ENCODE measurements around the gene MACROD2.
A peak's percentile ranks its signal among the peaks of the same experiment; 100 is the strongest.

The MACROD2 gene

DNA sequence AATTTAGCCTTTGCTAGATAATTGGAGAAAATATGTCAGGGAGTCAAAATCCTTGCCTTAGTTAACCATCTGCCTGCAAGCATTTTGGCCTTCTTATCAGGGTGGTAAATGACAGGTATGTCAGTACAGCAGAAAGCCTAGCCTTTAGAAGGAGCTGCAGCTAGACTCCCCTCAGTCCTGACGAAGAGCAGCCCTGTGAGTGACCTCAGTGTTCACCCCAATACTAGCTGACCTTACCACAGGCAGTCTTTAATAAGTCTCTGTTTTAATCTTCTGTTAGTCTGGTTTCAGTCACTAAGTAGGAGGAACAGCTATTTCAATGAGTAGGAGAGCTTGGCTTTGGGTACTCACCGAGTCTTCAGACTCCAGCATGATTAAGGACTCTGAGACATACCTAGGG is 682.1 kb downstream of the MACROD2 start:
- no peak for DNase-seq

DNA sequence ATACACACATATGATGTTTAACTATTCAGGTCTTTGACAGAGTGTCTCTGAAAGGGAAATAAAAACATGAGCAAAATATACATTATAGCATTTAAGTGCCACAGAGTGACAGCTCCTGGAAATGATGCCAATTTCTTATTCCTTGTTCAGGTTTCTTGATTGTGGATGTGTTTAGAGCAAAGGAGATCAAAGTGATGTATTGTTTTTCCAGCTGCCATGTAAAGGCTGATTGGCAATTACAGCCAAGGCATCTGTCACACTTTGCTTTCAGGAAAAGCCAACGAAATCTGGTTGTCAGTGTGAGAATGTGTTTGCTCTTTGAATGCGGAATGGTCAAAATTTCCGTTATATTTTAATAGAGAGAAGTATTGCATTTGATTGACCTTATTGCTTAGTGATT is 689.9 kb downstream of the MACROD2 start:
- DNase-seq: no peak

DNA sequence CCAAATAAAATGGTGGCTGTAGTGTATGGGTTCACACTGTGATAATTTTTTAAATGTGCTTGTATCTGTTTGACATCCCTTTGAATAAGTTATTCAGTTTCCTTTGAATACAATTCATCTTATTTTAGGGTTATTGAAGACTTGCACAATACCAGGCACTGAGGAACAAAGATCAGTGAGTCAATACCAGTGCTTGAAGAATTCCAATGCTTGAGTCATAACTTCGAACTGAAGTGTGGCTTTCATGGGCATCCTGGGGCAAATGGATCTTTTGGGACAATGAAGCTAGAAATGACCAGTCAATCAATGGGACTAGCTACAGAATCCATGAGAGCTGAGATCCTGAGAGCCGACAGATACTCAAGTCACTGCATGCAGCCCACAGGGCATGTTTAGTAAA is 692.0 kb downstream of the MACROD2 start:
- no peak for DNase-seq

DNA sequence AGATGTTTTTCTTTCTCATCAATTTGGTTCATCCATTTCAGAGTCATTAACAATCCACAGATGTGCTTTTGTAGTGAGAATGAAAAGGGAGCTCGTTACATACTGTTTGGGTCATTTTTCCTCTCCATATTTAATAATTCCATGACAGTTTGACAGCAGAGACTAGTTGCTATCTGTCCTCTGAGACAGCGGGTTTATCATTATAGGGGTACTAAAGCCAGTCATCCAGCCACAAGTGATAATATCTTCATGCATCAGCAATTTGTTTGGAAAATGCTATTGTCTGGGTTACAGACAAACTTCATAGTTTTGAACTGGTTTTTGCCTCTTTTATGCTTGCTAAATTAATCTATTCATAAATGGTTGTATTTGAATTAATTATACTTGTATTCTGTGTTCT is 692.7 kb downstream of the MACROD2 start:
- no peak for DNase-seq

DNA sequence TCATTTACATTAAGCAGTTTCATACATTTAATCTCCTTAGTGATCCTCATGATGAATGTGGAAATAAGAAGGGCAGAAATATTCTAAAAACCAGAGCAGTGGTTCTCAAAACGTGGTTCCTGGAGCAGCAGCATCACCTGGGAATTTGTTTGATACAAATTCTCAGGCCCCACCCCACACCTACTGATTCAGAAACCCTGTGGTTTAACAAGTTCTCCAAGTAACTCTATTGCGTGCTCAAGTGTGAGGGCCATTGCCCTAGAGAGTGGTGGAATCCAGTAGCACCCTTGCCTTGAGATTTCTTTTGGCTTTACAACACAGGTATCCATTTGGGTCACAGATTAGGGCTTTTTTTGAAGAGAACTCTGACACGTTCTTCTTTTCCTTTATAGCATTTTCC is 696.7 kb downstream of the MACROD2 start:
- DNase-seq: no peak

DNA sequence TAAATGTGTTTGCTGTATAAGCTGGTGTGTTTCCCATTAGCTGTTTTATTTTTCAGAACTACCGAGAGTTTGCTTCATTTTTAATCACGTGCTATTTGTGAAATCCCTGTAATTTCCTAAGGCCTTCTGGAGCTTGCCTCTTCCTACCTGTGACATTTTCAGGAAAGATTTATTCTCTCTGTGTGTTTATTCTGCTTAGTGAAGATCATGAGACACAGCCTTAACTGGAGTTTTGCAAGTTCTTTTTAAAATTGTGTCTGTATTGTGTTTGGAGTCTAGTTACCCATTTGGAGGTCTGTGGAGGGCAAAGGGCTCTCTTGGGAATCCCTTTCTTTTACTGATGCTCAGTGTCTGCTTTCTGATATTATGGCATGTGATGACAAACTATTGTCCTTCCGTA is 701.2 kb downstream of the MACROD2 start:
- no peak for DNase-seq

DNA sequence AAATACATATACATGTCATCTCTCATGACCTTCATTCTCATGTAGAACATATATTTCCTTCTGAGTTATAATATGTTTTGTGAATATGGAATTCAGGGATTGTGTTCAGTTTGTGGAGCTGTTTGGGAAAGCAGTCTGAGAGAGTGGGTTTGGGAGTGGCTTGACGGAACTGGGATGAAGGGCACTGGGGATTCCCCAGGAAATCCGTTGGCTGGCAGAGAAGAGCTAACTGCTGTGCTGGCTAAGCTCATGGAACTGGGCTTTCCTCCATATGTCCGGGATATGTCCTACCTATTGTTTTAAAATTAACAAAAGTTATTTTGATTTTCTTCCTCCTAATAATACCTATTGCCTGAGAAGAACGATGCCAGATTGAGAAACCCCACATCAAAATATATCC is 701.6 kb downstream of the MACROD2 start:
- DNase-seq: no peak

DNA sequence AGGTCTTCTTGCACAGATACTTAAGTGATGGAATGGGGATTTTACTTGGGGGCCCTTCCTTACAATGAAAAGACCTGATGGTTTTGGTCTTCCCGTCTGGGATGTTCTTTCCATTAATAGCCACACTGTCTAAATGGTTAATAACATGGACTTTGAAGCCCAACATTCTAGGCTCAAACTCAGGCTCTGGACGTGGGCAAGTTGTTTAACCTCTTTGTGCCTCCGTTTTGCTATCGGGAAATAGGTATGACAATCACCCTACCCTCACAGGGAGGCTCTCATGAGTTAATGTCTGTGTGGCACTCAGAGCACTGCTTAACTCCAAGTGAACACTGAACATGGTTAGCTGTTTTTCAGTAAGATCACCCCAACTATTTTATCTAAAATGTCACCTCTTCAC is 702.8 kb downstream of the MACROD2 start:
- DNase-seq: no peak

DNA sequence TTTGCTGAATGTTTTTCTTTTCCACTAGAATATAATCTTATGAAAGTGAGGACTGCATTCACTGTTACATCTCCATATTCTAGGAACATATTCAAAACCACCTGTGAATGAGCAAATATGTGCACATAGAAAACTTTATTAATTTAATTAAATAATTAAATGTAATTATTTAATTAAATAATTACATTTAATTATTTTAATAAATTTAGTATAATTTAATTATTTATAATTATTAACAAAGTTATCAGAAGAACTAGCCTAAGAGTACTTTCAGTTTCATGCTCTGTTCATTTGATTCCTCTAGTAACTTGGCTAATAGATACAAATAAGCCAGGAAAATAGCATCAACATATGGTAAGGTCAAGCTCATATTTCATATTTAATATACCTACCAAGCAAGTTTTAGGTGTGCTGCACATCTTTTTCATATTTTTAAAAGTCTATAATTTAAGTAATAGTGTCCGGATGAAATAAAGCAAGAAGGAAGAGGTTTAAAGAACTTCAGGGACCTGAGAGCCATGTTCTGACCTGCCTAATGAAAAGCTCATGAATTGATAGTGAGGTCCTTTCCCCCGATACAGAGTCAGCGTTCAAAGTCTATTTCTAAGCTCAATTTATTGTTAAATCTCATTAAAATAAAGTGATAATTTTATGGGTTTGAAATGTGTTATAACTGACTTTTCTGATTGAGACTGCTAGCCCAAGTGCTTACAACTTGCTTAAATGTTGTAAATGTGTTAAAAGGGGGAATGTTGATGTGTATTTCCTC is 703.5 kb downstream of the MACROD2 start:
- DNase-seq: no peak

DNA sequence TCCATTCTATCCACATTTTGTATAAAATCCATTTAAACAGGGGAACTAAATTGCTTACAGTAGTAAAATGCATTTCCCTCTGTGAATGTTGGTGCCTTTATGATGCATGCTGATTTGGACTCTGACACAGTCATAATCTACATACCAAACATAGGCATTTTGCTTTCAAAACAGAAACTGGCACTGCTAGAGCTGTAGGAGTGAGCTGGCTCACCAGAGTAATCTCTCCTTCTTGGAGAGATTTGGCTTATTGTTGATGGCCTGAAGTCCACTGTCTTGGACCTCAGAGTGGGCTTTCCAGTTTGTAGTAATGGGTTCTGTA is 705.3 kb downstream of the MACROD2 start:
- DNase-seq: peak; percentile 8

DNA sequence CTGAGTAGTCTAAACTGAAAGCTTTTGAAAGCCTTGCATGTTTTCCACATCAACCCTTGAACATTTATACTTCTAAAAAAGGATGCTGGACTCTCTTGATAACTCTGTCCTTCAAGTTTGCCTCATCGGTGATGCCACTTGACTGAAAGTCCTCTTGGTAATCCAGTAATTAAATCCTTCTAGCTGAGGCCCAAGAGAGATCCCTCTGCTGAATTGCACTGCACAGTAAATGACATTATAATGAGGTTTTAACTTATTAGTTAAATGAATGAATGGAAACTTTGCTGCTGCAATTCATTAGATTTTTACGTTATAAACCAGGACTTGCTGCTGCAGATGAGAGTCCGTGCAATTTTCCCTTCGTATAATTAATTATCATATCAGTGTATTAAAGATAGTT is 706.0 kb downstream of the MACROD2 start:
- no peak for DNase-seq

DNA sequence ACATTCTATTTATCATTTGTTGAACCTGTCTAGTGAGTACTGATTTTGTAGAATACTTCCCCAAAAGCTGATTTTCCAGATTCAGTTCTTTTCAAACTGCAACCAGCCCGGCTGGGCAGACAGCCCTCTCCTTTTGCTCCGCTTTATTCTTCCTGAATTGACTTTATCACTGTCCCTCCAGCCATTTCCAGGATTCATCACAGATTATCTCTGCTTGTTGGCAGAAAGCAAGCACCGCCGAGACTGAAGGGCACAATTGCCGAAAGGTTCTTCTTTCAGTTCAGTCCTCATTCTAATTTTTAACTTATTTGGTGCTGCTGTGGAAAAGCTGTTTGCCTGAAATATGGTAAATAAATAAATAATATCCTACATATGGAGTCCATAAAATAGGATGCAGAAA is 711.2 kb downstream of the MACROD2 start:
- no peak for DNase-seq

DNA sequence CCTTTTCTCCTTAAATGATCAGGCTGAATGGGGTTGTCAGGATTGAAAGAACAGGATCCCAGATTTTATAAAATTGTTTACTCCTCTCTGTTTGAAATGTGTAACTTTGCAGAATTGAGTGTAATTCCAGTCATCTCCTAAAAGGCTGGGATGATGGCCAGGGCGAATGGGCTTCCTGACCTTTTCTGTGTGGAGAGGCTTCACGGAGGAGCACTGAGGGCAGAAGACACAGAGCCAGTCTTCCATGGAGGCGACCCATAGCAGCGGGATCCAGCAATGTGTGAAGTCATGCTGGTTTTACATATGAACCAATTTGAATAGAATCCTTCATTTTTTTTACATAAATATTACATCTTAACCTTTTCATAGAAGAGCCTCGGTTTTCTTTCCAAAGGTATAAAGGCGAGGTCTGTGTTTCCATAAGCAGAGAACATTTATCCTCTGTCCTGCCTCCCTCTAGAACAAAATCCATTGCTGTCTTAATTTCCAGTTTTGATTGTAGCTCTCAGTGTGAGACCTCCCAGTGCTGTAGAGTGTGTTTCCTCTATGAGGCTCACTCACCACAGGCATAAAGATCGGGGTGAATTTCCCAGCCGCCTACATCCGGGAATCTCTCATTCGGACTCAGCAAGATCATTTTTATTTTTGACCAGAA is 711.8 kb downstream of the MACROD2 start:
- DNase-seq: no peak

DNA sequence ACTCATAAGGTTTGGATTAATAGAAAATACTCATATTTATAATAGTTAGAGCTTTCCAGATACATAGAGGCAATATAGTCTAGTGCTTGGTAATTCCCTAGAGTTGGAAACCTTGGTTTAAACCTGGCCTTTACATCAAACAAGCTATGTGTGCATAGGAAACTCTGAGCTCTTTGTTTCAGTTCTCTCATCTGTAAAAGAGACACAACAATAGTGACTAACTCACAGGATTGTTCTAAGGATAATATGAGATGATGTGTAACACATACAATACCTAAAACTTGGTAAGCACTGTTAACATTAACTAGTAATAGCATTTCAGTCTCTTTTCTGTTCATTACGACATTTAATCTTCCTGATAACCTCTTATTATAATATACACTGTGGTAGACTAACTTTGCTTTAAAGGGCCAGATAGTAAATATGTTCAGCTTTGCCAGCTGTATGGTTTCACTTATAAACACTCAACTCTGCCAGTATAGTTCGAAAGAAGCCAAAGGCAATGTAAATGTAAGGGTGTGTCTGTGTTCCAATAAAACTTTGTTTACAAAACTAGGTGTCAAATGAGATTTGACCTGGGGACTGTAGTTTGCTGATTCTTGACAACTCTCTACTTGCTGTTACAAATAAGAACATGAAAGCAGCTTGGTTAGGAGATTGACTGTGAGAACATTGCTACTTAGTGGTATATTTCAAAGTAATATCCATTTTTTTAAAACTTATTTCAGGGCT is 712.7 kb downstream of the MACROD2 start:
- DNase-seq: peak; percentile 7

DNA sequence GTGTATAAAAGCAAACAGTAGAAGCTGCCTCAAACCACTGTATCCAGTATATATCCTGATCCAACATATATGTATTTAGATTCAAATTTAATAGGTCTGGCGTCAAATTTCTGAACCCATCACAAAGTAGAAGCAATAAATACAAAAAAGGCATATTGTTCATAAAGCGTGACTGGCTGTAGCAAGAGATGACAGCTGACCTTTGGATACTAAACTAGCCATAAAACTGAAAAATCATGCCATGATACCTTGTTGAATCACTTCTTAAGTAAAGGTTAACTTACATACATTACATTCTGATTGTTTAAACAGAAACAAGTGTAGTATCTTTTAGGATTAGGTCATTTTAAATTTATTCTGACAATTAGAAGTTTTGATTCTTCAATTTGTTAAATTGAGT is 714.1 kb downstream of the MACROD2 start:
- DNase-seq: peak; percentile 13

DNA sequence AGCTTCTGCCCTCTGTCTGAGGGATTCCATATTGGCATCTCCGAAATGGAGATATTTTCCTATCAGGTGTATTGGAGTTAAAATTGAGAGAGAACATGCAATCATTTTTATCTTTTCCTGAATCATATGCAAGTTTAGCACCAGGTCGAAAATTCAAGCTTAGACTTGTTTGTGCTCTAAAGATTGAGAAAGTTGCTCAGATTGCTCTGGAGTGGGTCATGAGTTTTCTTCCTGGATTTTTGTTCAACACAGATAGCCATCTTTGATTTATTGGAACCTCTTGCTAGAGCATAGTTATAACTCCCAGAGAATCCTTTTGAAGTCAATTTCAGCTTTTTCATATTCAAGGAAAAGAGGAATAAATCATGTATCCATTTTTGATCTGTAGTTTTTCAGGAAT is 715.6 kb downstream of the MACROD2 start:
- DNase-seq: no peak

DNA sequence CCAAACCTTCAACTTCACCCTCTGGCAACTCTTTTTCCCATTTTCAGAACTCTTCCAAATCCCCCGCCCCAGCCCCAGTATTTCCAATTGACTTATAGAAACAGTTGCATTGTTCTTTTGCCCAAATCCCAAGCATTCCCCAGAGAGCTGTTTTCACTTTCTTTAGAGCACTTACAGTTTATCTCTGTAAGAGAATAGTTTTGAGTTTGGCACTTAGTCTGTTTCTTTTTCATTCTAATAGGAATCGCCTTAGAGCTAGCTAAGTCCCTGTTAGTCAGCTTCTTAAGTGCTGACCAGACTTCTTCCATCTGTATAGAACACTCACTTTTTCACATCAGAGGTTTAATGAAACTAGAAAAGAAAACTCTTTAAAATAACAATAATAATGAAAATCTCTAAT is 716.3 kb downstream of the MACROD2 start:
- DNase-seq: no peak

DNA sequence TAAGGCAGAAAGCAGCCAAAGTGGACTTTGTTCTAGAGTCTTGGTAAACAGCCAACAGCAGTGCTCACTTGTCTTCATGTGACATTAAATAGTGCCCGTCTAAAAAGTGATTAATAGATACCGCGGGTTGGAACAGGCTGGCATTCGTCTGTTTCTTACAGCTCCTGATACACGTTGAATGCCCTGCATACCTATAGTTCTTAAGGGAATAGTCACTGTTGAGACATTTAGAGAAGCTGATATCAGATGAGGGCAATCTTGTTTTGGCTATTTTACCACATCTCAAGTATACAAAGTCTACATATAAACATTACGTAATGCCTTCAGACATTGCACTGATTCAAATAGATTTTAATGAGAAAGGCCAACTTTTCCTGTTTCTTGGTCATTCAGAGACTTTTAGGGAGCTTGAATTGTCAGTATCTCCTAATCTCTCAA is 717.0 kb downstream of the MACROD2 start:
- peak; percentile 20 for DNase-seq

DNA sequence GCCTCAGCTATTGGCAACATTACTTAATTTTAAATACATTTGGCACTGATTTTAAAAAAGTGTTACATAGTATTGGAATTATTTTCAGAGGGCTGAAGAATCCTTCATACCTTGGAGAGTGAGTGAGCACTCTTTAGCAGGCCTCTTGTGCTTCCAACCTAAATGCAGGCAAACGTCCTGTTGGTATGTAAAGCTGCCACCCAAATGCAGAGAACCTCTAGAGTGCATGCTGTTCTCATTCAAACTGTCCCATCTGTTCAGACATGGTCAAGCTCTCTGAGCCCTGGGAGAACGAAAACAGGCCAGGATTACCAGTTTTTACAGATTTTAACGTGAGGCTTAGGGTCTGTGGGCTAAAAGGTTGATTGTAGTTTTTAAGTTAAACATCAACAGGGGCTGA is 720.1 kb downstream of the MACROD2 start:
- no peak for DNase-seq

DNA sequence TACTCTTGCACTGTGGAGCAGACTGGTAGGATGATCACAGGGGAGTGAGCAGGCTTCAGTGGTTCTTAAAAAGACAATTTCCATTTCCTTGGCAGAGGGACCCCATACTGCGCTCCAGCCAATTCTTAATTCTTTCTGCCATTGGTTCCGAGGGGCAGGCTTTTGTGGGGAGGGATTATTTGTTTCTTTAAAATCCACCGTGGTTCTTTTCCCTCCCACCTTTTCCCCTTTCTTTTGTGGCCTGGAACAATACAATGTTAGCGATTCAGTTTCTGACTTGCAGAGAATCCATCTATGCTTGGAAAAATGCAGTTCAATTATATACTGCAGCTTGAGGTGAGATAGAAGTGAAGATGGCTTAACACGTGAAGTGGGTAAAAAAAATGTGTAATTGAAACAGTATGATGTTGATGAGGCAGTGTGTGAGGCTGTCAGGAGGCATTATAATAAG is 721.1 kb downstream of the MACROD2 start:
- DNase-seq: no peak

DNA sequence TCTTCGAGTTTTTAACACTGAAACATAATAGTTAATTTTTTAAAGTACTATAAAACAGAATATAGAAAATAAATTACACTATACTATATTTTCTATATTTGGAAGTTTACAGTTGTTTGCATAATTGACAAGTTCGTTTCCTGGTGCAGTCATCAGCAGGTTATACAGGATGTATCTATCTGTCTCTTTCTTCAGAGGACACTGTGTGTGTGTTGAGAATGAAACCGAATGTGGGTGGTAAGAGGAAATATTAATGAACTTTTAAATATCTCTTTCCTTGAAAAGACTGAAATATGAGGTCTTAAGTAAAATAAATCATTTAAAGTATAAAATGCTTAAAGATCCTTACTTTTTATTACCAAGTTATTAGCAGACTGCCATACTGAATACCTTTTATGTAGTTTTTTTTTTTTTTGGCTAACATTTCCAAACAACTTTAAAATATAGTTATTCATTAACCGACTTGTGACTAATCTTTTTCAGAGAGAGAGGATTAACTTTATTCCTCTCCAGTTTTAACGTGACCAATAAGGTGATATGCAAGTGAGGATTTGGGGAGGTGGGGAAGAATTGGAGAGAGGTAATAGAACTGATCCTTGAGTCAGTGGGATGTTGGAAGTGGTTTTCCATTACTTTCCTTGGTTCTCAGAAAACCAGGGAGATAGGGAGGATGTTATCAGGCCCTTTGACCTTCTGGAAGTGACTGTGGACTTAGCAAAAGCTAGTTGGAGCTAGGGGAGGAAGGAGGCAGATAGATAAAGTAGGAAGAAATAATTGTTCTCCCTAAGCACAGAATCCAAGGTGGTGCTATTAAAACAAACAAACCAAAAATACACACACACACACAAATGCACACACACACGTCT is 722.1 kb downstream of the MACROD2 start:
- peak; percentile 60 for DNase-seq

DNA sequence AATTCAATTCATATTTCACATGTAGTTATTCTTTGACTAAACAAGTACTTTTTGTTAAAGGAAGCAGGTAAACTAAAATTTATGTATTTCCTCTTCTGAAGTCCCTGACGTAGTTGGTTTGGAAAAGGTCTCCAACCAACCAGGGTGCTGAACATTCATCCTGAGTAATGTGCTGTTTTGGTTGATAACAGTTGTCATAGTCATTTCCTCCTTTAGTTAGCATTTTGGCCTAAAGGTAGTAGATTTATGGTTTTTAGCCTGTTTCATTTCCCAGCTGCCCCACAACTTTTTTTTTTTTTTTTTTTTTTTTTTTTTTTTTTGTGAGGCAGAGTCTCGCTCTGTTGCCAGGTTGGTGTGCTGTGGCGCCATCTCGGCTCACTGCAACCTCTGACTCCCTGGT is 724.9 kb downstream of the MACROD2 start:
- DNase-seq: no peak

DNA sequence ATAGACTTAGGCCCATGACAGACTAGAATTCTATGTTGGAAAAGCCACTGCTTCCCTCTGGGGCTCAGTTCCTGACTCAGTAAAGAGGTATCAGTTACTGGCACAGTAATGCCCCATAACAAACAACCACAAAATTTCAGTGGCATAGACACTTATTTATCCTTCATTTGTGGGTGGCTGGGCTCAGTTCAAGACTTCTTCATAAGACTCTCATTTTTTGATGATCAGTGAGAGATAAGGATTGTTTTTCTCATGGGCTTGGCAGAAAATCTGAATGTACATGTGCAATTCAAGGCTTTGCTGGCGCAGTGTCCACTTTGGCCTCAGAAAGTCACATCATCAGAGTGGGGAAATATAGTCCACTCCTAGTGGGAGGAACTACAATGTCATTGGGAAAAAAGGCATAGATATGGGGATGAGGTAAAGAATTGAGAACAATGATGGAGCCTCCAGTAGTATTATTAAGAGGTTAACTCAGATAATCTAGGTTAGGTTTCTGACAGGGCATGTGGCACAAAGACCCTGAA is 726.7 kb downstream of the MACROD2 start:
- DNase-seq: no peak

Measured in DMS53 (cell line).